ENCODE results near the gene FLT1. TPM values are rescaled to one million over a fixed set of nuclear protein-coding genes. Genes with fewer than 3 reads are reported as not detected.

FLT1 gene
- total and polyA plus RNA-seq, 11 donors = 13.1 to 73.2 (median 41.1) TPM

DNA sequence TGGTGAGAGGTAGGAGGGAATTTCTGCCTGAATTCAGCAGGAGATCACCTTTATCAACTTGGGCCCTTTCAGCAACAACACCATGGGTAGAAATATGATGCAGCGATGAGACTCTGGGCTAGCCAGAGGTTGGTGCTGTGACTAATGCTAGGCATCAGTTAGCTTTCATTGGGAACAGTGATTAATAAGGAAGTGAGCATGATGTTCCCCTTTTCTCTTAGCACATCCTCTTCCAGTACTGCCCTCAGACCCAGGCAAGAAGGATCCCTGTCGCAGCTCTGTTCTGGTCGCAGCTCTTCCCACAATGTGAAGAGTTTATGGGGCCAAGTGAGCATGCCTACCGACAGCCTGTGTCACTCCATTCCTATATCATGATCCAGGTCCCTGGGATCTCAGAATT, 100.5 kb downstream of the FLT1 start:
- H3K9me3 ChIP-seq = no peaks in the 10 kb centered on the region
- ATAC-seq (peak in 3 of 4 donors; percentile 27 to 66 (median 51)), DNase-seq (no peak)
- 68 to 92% (median 83%) methylated on average over 4 of the region's 4 CpGs for WGBS, 4 donors
- H3K4me3 ChIP-seq = no peak overlapping the region
- H3K4me1 ChIP-seq = peaks cover 0 to 70% (median 26%) of the 10 kb centered on the region in 12 donors
- intact Hi-C loops (cut with DNase I) = loop anchor here in 1 of 10 donors (10.0 kb wide), 1 partner anchor 60 kb away; no protein-coding TSS in a partner anchor
- peak overlapping the region in 6 of 12 donors; percentile 0 to 66 (median 19) for H3K27ac ChIP-seq
- TF ChIP-seq, protein P1, sequence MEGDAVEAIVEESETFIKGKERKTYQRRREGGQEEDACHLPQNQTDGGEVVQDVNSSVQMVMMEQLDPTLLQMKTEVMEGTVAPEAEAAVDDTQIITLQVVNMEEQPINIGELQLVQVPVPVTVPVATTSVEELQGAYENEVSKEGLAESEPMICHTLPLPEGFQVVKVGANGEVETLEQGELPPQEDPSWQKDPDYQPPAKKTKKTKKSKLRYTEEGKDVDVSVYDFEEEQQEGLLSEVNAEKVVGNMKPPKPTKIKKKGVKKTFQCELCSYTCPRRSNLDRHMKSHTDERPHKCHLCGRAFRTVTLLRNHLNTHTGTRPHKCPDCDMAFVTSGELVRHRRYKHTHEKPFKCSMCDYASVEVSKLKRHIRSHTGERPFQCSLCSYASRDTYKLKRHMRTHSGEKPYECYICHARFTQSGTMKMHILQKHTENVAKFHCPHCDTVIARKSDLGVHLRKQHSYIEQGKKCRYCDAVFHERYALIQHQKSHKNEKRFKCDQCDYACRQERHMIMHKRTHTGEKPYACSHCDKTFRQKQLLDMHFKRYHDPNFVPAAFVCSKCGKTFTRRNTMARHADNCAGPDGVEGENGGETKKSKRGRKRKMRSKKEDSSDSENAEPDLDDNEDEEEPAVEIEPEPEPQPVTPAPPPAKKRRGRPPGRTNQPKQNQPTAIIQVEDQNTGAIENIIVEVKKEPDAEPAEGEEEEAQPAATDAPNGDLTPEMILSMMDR (IDR thresholded peaks at IDR 0.05) = no peak
- no peak for TF ChIP-seq POLR2A (IDR thresholded peaks at IDR 0.05)
- peaks cover 0 to 37% (median 6%) of the 10 kb centered on the region in 9 donors for H3K36me3 ChIP-seq
- H3K27me3 ChIP-seq = no peaks in the 10 kb centered on the region

DNA sequence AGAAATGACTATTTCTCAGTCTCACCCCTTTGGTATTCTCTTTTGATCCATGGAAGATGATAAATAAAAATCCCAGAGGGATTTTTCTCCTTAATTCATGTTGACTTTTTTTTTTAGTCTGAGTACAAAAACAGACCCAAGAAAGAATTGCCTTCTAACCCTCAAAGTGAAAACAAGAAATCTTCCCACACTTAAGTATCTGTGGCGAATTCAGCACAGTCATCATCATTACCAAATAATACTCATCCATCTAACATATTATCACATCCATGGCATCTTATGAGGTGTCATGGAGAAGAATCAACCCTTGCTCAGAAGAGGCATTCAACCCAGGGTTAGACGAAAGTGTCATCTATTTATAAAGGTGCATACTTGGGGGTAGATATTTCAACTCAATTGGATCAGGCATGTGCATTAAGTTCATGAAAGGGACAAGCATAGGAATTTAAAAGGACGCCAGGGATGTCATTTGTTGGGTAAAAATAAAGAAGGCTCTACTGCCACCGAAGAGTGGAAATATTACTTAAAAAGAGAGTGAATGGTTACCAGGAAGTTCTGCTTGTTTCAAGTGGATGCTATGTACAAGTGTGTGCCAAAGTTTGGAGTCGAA, 101.9 kb downstream of the FLT1 start:
- 65 to 72% (median 68%) methylated on average over 5 of the region's 5 CpGs for WGBS, 4 donors
- DNase-seq (no peak), ATAC-seq (no peak)
- Histone ChIP-seq H3K9me3 (no peaks in the 10 kb centered on the region), H3K36me3 (peaks cover 0 to 47% (median 11%) of the 10 kb centered on the region in 9 donors), H3K27ac (peak overlapping the region in 11 of 12 donors; percentile 5 to 71 (median 49)), H3K4me1 (peaks cover 0 to 67% (median 26%) of the 10 kb centered on the region in 12 donors), H3K27me3 (no peaks in the 10 kb centered on the region), H3K4me3 (no peak overlapping the region)
- TF ChIP-seq, protein P1 (IDR thresholded peaks at IDR 0.05) = no peak
- TF ChIP-seq POLR2A (IDR thresholded peaks at IDR 0.05) = no peak
- intact Hi-C loops (cut with DNase I) = loop anchor here in 1 of 10 donors (10.0 kb wide), 1 partner anchor 58 kb away; no protein-coding TSS in a partner anchor

DNA sequence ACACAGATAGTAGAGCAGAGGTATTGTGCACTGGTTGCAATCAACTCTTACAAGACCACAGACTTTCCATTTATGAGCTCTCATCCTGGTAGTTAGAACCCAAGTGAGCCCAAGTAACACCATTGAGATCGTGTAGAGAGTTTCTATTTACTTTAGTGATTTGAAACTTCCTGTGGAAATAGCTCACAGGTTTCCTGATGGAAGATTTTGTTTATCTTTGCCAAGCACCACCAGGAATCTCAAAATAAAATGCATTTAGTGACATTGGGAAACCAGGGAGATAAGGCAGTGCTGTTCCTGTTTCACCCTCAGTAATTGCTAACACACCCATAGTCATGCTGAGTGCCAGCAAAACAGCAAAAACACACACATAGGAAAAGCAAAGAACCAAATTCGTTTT, 102.5 kb downstream of the FLT1 start:
- intact Hi-C loops (cut with DNase I) = loop anchor here in 1 of 10 donors (10.0 kb wide), 1 partner anchor 58 kb away; no protein-coding TSS in a partner anchor
- 21 to 28% (median 24%) methylated on average over 2 of the region's 2 CpGs for WGBS, 4 donors
- TF ChIP-seq, protein P1 (IDR thresholded peaks at IDR 0.05) = no peak
- TF ChIP-seq POLR2A (IDR thresholded peaks at IDR 0.05) = no peak
- no peak overlapping the region for H3K4me3 ChIP-seq
- H3K27ac ChIP-seq = peak overlapping the region in 11 of 12 donors; percentile 5 to 71 (median 45)
- ATAC-seq (peak; percentile 38 to 71 (median 70)), DNase-seq (no peak)
- H3K9me3 ChIP-seq = no peaks in the 10 kb centered on the region
- peaks cover 0 to 47% (median 11%) of the 10 kb centered on the region in 9 donors for H3K36me3 ChIP-seq
- no peaks in the 10 kb centered on the region for H3K27me3 ChIP-seq
- H3K4me1 ChIP-seq = peaks cover 0 to 65% (median 26%) of the 10 kb centered on the region in 12 donors

DNA sequence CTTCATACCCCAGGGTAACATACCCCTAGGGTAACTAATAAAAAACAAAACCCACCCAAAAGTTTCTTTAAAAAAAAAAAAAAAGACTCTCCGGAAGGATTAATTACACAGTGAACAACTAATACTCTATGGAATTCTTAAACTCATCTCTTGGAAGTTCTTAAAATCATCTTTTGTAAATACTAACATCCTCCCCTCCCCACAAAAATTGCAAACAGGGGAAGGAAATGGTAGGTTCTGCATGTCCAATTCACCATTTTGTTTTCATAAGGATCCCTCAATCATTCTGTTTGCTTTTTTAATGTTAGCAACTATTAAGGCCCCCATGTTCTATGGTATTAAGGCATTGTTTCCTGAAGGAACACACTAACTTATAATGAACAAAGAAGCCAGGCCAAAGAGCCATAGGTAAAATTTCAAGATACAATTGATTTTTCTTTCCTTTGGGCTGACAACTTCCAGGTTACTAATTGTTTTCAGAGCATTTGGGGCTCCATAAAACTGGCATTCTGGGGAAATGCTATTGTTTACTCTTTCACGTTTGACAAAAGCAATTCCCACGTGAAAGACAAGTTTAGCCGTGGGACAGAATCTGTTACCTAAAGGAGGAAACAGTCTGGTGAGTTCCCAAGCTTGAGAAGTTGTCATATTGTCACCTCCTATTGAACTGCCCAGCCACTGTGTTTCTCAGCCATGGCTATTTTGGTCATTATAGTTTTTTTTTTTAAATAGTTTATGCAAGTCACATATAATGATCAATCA, 107.0 kb downstream of the FLT1 start:
- H3K27me3 ChIP-seq = peaks cover 0 to 3% (median 0%) of the 10 kb centered on the region in 9 donors
- H3K36me3 ChIP-seq = peaks cover 0 to 35% (median 11%) of the 10 kb centered on the region in 9 donors
- no peak overlapping the region for H3K4me3 ChIP-seq
- no peaks in the 10 kb centered on the region for H3K9me3 ChIP-seq
- TF ChIP-seq, protein P1 (IDR thresholded peaks at IDR 0.05) = no peak
- no peak for ATAC-seq
- 58 to 60% (median 60%) methylated on average over 4 of the region's 4 CpGs for WGBS, 4 donors
- DNase-seq = no peak
- peak overlapping the region in 2 of 12 donors; percentile 14 to 25 for H3K27ac ChIP-seq
- H3K4me1 ChIP-seq = peaks cover 0 to 45% (median 12%) of the 10 kb centered on the region in 12 donors
- intact Hi-C loops (cut with DNase I) = no loop called here

All from heart left ventricle (tissue), 16 donors.